Fibroblast of lung (primary cell): ENCODE results near the gene RNF150.

Experiments used
- EZH2 ChIP-seq: IDR thresholded peaks from 2 replicates; pipeline ENCODE4 v1.5.1; 2012; ENCODE audit warnings: low read length, control low read depth, mild to moderate bottlenecking; ENCODE audit errors: missing control alignments
- TF ChIP-seq, protein P1 (sequence below), 2 donors: IDR thresholded peaks in 1 of 2; conservative IDR thresholded peaks in 1 of 2; 1 replicate in 1 of 2; 2 replicates in 1 of 2; pipeline ENCODE4 v1.5.1; 2011 to 2012; ENCODE audit warnings: low read length in 2 of 2, control low read depth in 1 of 2, inconsistent platforms in 1 of 2, low read depth in 1 of 2, mild to moderate bottlenecking in 1 of 2

DNA sequence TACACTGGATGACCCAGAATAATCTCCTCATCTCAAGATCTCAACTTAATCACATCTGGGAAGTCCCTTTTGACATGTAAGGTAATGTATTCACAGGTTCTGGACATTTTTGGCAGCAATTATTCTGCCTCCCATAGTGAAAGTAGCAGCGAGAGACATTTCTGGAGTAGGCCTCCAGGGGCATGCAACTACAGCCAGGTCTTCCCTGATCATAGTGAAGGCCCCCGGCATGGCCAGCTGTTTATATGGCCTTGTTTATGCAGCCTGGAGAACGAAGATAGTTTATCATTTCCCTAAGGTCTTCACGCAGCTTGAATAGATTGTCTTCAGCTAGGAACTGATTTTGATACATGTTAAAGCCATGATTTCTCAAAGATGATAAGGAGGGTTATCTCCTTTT, 139.9 kb downstream of the RNF150 start:
- TF ChIP-seq, protein P1, sequence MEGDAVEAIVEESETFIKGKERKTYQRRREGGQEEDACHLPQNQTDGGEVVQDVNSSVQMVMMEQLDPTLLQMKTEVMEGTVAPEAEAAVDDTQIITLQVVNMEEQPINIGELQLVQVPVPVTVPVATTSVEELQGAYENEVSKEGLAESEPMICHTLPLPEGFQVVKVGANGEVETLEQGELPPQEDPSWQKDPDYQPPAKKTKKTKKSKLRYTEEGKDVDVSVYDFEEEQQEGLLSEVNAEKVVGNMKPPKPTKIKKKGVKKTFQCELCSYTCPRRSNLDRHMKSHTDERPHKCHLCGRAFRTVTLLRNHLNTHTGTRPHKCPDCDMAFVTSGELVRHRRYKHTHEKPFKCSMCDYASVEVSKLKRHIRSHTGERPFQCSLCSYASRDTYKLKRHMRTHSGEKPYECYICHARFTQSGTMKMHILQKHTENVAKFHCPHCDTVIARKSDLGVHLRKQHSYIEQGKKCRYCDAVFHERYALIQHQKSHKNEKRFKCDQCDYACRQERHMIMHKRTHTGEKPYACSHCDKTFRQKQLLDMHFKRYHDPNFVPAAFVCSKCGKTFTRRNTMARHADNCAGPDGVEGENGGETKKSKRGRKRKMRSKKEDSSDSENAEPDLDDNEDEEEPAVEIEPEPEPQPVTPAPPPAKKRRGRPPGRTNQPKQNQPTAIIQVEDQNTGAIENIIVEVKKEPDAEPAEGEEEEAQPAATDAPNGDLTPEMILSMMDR (conservative IDR thresholded peaks at IDR 0.05 in 1 of 2, IDR thresholded peaks at IDR 0.05 in 1 of 2; ENCODE audit: low read depth in 1 of 2, low read length in 2 of 2) = no peak
- TF ChIP-seq EZH2 = no peak
